Sigmoid colon (tissue), 3 donors: ENCODE data around the gene HIVEP3.

Experiments used
- POLR2A ChIP-seq, 2 donors: fragments of 450-650 bp; IDR thresholded peaks; one replicate each; pipeline ENCODE4 v1.6.1; 2016; ENCODE audit warnings: antibody characterized with exemption in 2 of 2, mild to moderate bottlenecking in 2 of 2, moderate library complexity in 2 of 2
- TF ChIP-seq, protein P1 (sequence below), 4 experiments: fragments of 450-650 bp in 3 of 4; fragments of 200-600 bp in 1 of 4; IDR thresholded peaks; one replicate each; pipeline ENCODE4 v1.5.1; 2016 to 2019; ENCODE audit warnings: antibody characterized with exemption in 4 of 4, mild to moderate bottlenecking in 3 of 4, moderate library complexity in 2 of 4

- no peak for TF ChIP-seq POLR2A (IDR thresholded peaks at IDR 0.05)
- TF ChIP-seq, protein P1, sequence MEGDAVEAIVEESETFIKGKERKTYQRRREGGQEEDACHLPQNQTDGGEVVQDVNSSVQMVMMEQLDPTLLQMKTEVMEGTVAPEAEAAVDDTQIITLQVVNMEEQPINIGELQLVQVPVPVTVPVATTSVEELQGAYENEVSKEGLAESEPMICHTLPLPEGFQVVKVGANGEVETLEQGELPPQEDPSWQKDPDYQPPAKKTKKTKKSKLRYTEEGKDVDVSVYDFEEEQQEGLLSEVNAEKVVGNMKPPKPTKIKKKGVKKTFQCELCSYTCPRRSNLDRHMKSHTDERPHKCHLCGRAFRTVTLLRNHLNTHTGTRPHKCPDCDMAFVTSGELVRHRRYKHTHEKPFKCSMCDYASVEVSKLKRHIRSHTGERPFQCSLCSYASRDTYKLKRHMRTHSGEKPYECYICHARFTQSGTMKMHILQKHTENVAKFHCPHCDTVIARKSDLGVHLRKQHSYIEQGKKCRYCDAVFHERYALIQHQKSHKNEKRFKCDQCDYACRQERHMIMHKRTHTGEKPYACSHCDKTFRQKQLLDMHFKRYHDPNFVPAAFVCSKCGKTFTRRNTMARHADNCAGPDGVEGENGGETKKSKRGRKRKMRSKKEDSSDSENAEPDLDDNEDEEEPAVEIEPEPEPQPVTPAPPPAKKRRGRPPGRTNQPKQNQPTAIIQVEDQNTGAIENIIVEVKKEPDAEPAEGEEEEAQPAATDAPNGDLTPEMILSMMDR (IDR thresholded peaks at IDR 0.05): no peak
Observed at GRCh38 chr1:41764656-41765055, 154.1 kb downstream of the HIVEP3 start.
